ENCODE data around the gene RTN4RL1.

RTN4RL1 gene

GRCh38 chr17:1980665-1981250, 44.4 kb downstream of the RTN4RL1 start:
- no peak overlapping the region for H3K27ac ChIP-seq (ENCODE audit: low read depth, low read length)
- no peaks in the 10 kb centered on the region for H3K36me3 ChIP-seq (ENCODE audit: control insufficient read depth, low read length)
- no peak overlapping the region for H3K4me3 ChIP-seq (ENCODE audit: low read length)
- no peaks in the 10 kb centered on the region for H3K4me1 ChIP-seq (ENCODE audit: control insufficient read depth, low read length)
- H3K9me3 ChIP-seq (ENCODE audit: control insufficient read depth, insufficient read depth, low read length), result no peaks in the 10 kb centered on the region
- H3K4me2 ChIP-seq (ENCODE audit: low read length), result no peak overlapping the region
- no peaks in the 10 kb centered on the region for H3K9me2 ChIP-seq (replicated peaks; ENCODE audit: control insufficient read depth, low read length)
- H3K79me2 ChIP-seq (ENCODE audit: control insufficient read depth, low read length), result no peaks in the 10 kb centered on the region
- H3K27me3 ChIP-seq (ENCODE audit: control insufficient read depth, low read length), result peaks cover 17% of the 10 kb centered on the region; the same call in 1 of the 2 replicates
- no peaks in the 10 kb centered on the region for H3F3A ChIP-seq (ENCODE audit: control insufficient read depth, insufficient read depth)
- no peaks in the 10 kb centered on the region for H4K20me1 ChIP-seq (ENCODE audit: control insufficient read depth, insufficient read depth, low read depth, low read length)
- TF ChIP-seq EZH2phosphoT487 (IDR thresholded peaks at IDR 0.05; ENCODE audit: borderline replicate concordance, low read length), result no peak
- no peak for TF ChIP-seq CTCF (IDR thresholded peaks at IDR 0.05; ENCODE audit: low read depth, low read length, poor library complexity, severe bottlenecking)

GRCh38 chr17:1979182-1979985, 45.8 kb downstream of the RTN4RL1 start:
- Histone ChIP-seq H3K27ac (ENCODE audit: low read depth, low read length) (no peak overlapping the region), H3K36me3 (ENCODE audit: control insufficient read depth, low read length) (no peaks in the 10 kb centered on the region), H3K9me3 (ENCODE audit: control insufficient read depth, insufficient read depth, low read length) (no peaks in the 10 kb centered on the region), H3F3A (ENCODE audit: control insufficient read depth, insufficient read depth) (no peaks in the 10 kb centered on the region), H3K4me2 (ENCODE audit: low read length) (no peak overlapping the region), H3K4me3 (ENCODE audit: low read length) (no peak overlapping the region), H3K27me3 (ENCODE audit: control insufficient read depth, low read length) (peaks cover 21% of the 10 kb centered on the region; the same call in 1 of the 2 replicates), H4K20me1 (ENCODE audit: control insufficient read depth, insufficient read depth, low read depth, low read length) (no peaks in the 10 kb centered on the region), H3K79me2 (ENCODE audit: control insufficient read depth, low read length) (no peaks in the 10 kb centered on the region), H3K4me1 (ENCODE audit: control insufficient read depth, low read length) (no peaks in the 10 kb centered on the region), H3K9me2 (replicated peaks; ENCODE audit: control insufficient read depth, low read length) (no peaks in the 10 kb centered on the region)
- no peak for TF ChIP-seq CTCF (IDR thresholded peaks at IDR 0.05; ENCODE audit: low read depth, low read length, poor library complexity, severe bottlenecking)
- no peak for TF ChIP-seq EZH2phosphoT487 (IDR thresholded peaks at IDR 0.05; ENCODE audit: borderline replicate concordance, low read length)

DNA sequence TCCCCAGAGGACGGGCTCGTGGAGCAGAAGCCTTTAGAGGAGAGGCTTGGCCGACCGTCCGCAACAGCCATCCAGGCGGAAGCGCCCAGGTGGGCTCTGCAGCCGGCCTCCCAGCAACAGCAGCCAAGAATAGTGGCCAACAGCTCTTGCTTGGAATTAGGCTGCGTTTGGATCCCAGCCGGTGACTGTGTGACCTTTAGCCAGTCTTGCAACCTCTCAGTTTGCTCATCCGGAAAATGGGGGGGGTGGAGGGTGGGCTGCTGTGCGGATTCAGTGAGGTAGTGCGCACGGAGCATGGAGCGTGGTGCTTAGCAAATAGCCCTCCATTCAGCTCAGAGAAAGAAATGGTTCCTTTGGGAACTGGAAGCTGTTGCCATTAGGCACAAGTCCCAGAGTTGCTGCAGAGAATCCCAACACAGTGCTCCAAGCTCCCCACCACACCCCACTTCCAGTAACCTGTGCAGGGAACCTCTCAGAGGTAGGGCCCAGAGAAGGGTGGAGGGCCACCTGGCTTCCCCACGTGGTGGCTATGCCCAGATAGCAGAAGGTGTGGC, 46.7 kb downstream of the RTN4RL1 start:
- H3K4me3 ChIP-seq (ENCODE audit: low read length), result no peak overlapping the region
- no peaks in the 10 kb centered on the region for H3K4me1 ChIP-seq (ENCODE audit: control insufficient read depth, low read length)
- H3K27me3 ChIP-seq (ENCODE audit: control insufficient read depth, low read length), result peaks cover 24% of the 10 kb centered on the region; the same call in 1 of the 2 replicates
- no peaks in the 10 kb centered on the region for H3K9me2 ChIP-seq (replicated peaks; ENCODE audit: control insufficient read depth, low read length)
- H4K20me1 ChIP-seq (ENCODE audit: control insufficient read depth, insufficient read depth, low read depth, low read length), result no peaks in the 10 kb centered on the region
- no peak overlapping the region for H3K4me2 ChIP-seq (ENCODE audit: low read length)
- TF ChIP-seq EZH2phosphoT487 (IDR thresholded peaks at IDR 0.05; ENCODE audit: borderline replicate concordance, low read length) (no peak), CTCF (IDR thresholded peaks at IDR 0.05; ENCODE audit: low read depth, low read length, poor library complexity, severe bottlenecking) (no peak)
- no peaks in the 10 kb centered on the region for H3K79me2 ChIP-seq (ENCODE audit: control insufficient read depth, low read length)
- H3K36me3 ChIP-seq (ENCODE audit: control insufficient read depth, low read length), result no peaks in the 10 kb centered on the region
- no peak overlapping the region for H3K27ac ChIP-seq (ENCODE audit: low read depth, low read length)
- no peaks in the 10 kb centered on the region for H3K9me3 ChIP-seq (ENCODE audit: control insufficient read depth, insufficient read depth, low read length)
- no peaks in the 10 kb centered on the region for H3F3A ChIP-seq (ENCODE audit: control insufficient read depth, insufficient read depth)
